Brain pericyte (primary cell): ENCODE measurements around the gene DNAH1.

Experiments used
- DNase-seq: peaks from one replicate; pipeline ENCODE4 v3.0.0-alpha.2; 2012; ENCODE audit warnings: low read depth, low spot score

DNAH1 gene

DNA sequence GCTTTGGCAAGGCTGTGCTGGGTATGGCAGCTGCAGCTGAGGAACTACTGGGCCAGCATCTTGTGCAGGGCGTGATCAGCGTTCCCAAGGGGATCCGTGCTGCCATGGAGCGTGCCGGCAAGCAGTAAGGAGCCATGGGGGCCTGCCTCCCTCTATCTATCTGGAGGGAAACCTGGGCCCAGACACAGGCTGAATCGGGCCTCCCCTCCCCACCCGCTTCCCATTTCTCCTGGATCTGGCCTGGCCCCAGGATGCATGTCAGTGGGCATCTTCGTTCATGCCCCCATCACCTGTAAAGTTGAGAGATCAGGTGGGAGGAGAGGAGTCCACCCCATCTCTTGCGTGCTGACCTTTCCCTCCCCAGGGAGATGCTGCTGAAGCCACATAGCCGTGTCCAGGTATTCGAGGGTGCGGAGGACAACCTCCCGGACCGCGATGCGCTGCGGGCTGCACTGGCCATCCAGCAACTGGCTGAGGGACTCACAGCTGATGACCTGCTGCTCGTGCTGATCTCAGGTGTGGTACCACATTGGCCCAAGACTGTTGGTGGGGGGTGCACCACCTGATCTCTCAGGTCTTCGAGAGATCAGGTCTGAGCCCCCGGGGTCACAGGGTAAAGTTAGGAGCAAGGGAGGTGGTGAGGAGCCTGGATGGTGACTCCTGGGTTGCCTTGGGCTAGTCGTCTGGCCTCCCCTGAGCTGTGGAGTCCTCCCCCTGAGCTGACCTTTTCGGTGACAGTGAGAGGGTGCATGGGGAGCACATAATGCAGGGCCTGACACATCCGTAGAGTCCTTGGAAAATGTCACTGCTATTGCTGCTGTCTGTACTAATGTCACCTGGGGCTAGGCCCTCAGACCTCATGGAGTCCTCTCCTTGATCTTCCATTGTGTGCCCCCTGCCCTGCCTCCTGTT is 25.3 kb upstream of the DNAH1 start:
- DNase-seq = no peak

DNA sequence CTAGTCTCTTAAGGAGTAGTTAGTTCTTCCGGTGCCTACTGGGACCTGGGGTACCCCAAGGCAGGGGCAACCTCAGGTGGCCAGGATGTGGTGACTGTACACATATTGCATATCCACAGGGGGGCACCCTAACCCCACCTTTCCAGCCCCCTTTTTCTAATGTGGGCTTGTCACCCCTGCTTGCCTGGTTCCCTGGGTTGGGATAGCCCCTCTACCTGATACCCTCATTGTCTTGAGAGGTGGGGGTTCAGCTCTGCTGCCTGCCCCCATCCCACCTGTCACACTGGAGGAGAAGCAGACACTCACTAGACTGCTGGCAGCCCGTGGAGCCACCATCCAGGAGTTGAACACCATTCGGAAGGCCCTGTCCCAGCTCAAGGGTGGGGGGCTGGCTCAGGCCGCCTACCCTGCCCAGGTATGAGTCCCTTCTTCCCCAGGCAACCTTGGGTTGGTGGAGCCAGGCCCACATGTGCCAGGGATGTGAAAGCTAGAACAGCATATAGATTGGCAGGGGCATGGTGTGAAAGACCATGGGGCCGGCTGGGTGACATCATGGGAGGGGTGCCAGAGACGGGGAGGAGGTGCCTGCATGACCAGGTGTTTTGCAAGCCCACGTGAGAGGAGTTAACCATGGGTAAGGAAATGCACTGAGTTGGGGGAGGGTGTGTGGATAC is 24.5 kb upstream of the DNAH1 start:
- no peak for DNase-seq

DNA sequence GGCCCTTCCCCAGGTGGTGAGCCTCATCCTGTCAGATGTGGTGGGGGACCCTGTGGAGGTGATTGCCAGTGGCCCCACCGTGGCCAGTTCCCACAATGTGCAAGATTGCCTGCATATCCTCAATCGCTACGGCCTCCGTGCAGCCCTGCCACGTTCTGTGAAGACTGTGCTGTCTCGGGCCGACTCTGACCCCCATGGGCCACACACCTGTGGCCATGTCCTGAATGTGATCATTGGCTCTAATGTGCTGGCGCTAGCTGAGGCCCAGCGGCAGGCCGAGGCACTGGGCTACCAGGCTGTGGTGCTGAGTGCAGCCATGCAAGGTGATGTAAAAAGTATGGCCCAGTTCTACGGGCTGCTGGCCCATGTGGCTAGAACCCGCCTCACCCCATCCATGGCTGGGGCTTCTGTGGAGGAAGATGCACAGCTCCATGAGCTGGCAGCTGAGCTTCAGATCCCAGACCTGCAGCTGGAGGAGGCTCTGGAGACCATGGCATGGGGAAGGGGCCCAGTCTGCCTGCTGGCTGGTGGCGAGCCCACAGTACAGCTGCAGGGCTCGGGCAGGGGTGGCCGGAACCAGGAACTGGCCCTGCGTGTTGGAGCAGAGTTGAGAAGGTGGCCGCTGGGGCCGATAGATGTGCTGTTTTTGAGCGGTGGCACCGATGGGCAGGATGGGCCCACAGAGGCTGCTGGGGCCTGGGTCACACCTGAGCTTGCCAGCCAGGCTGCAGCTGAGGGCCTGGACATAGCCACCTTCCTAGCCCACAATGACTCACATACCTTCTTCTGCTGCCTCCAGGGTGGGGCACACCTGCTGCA is 23.7 kb upstream of the DNAH1 start:
- no peak for DNase-seq

DNA sequence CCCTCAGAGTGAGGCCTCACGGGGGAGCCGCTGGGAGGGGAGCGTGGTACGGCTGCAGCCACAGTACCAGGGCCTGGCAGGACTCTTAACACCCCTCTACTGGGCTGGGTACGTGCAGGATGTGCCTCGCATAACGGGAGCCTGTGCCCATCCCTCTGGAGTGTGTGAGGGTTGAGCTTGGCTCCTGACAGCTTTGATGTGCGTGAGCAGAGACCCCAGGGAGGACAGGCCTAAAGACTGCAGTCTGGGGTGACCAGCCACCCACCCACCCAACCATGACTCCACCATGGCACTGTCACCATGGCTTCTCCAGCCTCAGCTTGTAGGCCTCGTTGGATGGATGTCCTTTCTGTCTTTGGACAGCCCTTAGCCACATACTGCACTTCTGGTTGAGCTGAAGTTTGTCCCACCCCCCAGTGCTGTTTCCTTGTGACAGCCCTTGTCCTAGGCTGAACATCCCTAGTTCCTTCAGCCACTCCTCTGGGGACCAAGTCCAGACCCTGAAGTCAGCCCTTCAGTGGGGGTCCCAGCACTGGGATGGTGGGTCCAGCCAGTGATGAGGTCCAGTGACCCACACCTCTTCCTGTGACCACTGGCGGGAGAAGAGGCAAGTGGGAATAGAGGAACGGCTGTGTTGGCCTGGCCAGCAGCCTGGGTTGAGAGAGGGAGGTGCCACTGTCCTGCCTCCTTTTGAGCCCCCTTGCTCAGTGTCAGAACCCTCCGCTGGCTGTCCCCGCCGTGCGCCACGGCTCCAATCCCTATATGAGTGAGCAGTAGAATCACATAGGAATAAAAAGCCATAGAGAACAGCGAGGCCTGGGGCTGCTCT is 22.4 kb upstream of the DNAH1 start:
- DNase-seq = no peak

DNA sequence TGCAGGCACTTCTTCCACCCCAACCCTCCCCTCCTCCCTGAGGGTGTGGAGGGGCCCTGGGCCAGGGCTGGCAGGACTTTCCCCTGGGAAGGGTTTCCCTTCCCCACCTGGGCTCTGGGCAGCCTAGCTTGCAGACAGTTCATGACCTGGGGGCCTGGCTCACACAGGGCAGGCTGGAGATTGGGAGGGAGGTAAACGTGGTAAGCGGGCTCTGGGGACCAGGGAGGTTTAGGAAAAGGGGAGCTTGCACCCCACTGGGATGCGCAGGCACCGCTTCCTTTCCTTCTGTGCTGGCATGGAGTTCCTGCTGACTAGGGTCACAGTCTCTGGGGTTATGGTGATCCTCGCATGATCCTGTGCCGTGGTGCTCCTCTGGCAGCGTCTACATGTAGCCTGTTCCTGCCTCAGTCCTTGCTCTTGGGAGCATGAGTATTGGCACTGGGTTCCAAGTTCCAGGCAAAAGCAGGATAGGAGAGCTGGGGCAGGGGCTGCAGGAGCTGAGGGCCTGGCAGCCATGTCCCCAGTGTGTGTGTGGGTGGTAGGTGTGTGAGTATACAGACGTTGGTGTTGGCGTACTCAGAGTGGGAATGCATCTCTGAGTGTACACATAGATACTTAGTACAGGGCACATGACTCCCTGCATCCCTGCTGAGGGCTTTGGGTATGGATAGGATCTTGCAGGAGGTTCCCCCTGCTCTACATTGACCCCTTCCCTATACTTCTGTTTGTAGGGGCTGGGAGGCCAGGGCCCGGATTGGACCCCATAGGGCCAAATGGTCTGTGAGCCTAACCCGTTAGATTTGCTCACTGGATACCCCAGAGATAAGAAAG is 21.6 kb upstream of the DNAH1 start:
- DNase-seq = no peak

DNA sequence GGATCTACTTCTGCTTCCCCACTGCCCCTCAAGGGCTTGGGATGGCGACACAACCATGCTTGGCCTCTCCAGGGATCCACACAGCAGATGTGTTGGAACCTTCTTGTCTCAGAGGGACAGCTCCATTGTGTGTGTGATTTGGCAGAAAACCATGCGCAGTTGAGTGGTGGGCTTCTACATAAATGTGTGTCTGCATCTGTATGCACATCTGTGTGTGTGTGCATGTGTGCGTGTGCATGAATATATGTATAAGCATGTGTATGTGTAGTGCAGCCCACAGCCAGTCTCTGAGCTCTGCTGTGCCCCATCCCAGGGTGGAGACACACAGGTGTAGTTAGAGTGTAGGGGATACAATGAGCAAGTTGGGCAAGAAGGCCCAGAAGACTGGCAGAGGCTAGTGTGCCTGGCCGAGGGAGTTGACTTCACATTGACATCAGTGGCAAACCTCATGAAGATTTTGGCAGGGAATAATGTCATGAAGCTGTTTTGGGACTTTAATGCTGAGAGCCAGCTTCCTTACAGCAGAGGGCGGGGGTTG is 20.4 kb upstream of the DNAH1 start:
- no peak for DNase-seq

DNA sequence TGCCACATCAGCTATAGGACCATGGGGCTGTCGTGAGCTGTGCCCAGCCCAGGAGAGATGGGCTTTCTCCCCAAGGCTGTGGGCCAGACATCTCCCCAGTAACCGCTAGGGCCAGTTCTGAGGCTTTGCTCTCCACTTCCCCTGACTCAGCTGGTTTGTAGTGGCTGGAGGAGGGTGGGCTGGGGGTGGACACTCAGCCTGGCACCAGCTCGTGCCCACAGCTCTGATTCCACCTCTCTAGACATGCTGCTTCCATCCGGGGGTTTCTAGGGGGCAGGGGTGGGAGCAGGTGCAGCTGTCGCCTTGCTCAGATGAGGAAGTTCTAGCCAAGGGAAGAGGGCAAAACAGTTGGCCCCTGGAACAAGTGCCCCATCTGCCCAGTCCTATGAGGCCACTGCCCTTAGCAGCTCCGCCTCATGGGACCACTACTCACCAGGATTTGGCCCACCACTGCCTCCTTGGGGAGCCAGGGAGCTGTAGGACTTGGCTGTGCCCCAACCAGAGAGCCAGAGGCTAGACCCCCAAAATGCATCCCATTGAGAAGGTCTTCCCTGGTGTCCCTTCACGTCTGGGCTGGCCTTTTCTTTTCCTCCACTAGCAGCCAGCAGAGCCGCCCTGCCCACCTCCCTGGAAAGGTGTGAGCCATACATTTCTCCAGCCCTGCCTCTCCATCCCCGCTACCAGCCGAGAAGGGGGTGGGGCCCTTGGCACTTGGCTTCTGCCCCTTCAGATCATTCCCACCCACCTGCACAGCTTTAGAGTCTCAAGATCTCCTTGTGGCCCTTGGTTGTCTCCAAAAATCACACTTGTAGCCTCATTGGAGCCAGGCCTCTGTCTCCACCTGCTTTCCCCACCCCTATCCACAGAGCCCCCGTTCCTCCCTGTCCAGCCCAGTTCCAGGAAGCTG is 18.6 kb upstream of the DNAH1 start:
- no peak for DNase-seq

DNA sequence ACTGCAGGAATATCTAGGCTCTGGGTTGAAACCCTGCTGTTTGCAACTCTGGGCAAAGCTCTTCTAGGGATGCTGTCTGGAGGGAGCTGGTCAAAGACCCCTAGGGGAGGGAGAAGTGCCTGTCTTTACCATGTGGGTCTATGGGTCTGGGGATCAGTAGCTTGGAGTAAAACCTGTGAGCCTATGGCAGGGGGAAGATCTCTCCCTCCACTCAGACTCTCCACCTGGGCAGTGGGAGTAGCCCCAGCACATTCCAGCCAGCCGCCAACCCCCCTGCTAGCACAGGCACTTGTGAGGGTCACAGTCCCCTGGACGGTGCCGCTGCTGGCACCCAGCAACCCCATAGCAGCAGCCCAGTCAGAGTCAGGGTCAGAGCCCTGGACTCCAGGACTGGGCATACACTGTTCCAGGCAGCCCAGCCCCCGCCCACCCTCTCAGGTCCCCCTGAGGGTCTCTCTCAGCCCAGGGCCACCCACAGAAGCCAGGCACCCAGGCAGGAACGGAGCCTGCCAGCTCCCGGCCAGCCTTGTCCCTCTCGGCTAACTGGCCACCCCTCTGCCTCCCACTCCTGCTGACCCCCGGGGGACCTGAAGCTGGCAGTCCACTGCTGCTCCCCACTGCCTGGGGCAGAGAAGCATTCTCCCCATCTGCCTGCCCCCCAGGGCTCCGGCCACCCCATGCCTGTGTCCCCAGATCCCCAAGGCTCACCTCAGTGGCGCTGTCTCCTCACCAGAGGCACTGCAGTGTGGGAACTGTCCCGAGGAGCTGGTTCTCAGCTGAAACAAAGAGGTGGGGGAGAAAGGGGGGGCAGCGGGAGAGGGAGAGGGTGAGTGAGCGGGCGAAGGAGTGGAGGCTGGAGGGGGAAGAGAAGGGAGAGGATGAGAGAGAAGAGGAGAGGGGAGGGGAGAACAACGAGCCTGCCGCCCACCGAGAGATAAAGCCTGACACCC is 17.7 kb upstream of the DNAH1 start:
- no peak for DNase-seq

DNA sequence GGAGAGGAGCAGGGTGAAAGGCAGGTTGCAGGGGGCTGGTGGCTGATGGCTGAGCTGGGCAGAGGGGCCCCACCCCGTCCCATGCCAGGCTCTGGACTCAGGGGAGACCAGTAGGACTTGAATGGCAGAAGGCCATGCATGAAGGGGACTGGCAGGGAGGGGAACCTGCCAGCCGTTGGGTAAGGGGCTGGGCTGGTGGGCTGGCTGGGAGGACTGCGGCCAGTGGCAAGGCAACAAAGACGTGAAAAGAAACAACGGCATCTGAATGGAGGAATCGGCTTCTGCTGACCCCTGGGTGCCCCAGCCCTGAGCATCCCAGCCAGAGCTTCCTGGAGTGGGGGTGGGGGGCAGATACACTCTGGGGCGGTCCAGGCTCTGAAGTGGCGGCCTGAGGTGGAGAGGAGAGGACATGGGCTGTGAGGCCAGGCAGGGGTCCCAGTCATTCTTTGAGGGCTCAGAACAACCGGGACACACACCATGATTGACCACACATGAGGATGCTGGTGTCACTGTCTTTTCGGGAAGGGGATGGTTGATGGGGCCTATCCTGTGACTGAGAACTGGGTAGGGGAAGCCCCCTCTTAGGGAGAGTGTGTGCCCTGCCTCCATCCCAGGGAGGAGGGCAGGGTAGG is 16.8 kb upstream of the DNAH1 start:
- DNase-seq = no peak

DNA sequence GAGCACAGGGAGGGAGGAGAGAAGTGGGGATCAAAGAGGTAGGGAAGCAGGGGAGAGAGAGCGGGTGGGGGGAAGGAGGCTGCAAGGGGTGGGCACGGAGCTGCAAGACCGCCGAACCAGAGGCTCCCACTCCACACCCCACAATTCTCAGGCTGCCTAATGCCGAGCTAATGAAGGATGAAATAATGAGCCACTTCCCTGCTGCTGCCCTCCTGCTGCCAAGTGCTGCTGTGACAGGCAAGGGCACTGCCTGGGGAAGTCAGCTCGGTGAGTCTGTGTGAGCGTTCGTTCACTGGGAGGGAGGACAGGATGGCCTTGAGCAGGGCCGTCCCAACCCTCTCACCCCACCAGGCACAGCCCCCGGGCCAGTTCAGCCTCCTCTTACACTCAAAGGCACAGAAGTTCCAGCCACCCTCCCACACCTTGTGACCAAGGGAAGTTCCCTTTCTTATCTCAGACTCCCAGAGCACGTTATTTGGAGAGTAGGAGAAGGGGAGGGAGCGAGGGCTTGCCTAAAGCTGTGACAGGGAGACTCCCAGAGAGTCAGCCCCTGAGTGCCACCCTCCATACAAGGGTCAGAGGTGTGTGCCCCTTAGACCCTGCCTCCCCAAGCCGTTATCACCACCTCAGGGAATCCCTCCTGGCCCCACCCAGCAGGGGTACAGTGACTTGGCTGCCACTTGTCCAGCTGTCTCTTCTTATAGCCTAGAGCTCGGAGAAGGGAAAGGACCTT is 16.1 kb upstream of the DNAH1 start:
- no peak for DNase-seq

DNA sequence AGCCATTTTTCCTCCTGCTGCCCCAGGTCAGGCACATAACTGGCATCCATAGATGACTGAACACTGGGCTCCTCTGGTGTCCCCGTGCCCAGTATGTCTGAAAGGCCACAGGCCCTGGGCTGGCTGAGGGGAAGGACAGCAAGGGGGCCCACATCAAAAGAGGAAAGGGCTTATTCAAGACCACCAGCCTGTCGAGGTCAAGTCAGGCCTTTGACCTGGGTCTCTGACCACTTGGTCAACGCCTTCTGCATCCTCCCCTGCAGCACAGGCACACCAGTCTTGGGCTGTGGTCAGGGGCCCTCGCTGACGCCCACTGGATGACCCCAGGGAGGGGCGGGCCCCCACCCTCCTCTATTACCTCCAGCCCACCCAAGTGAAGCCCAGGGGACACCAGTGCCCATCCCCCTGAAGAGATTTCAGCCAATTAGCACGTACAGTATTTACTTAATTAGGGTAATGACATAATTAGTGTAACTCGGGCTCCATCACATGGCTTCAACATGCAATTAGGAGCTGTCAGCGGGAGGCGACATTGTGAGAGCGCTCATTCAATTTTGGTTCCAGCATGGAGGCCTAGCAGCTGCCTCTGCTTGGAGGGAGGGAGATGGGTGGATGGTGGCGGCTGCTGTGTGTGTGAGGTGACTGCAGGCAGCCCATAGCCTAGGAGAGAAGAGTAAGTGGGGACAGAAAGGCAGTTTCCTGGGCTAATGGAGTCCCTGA is 13.5 kb upstream of the DNAH1 start:
- no peak for DNase-seq

DNA sequence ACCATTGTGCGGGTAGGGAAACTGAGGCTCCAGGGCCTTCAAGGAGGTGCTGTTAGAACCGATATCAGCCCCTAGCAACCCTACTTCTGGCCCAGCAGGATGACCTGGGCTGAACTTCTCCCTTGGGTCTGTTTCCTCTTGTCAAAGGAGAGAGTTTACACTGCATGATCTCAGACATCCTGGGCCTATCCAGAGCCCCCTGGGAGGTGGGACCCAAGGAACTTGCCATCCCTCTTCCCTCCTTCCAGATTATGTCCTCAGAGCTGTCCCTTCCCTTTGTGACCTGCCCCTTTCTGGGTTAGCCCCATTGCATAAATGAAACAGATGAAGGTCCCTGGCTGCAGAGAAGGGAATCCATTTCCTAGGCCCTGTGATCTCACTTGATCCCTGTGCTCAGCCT is 12.3 kb upstream of the DNAH1 start:
- no peak for DNase-seq

DNA sequence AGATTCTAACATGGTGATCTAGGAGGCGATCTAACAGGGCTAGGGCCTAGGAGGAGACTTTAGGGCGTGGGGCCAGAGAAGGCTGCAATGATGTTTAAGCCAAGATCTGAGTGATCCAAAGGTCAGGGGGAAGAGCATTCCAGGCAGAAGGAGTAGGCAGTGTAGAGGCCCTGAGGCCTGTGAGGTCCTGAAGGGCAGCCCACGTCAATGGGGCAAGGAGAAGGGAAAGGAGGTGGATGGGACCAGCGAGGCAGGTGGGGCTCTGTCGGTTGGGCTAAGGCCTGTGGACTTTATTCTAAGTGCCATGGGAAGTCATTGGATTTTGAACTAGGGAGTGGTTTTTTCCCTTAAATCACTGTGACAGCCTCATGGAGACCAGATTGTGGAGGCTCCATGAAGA is 10.2 kb upstream of the DNAH1 start:
- DNase-seq = no peak

DNA sequence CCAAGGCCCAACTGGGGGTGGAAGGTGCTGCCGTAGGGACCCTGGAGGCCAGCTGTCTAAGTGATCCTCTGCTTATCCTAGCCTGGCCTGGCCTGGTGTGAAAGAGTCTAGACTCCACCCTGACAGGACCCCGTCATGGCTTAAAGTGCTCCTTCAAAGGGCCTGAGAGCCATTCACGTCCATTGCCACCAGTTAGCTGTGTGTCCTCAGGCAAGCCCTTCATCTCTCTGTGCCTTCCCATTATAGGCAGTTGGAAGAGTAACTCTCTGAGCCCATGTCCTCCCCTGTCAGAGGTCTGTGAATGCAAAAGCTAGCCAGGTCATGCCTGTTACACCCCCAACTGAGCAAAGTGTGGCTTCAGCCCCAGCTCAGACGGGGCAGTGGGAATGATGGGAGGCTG is 9.1 kb upstream of the DNAH1 start:
- DNase-seq = no peak

DNA sequence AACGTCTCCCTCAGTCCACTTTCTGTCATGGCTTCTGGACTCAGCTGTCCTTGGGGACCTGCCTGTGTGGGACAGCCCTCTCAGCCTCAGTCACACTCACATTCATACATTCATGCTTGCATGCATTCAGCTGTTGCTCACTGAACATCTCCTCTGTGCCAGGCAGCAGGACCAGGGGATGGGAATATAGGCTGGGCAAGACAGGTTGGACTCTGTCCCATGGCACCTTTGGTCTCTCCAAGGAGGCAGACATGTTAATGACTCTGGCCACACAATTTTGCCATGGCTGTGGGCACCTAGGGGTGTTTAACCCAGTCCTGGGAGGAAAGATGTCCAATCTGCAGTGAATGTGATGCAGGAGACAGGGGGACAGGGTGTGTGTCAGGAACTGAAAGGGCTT is 7.8 kb upstream of the DNAH1 start:
- no peak for DNase-seq

DNA sequence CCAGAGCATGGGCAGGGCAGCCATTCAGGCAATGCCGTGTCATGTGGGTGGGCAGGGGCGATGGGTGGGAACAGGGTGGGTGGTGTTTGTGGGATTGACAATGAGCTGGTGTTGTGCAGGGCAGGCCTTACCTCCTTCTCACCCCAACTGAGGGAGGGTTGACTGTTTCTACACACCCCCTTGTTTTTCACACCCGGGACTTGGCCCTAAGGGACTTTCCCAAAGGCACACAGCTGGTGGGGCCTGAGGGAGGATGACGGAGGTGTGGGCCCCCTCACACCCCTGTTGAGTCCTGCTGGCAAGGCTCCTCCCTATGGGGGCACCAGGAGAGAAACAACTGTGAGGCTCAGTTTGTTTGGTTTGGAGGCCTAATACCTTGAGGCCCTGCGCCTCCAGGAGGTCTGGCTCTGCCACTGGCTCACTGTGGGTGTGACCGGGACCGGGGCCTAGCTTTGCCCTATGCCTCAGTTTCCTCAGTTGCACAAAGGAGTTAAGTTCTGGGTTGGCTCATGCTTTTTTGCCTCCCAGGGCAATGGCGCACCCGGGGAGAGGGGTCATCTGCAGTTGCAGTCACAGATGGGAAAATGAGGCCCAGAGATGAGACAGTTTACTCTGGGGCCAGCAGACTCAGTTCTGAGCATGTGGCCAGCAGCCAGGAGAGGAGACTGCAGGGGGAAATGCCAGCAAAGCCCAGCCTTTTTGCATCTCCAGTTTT is 5.1 kb upstream of the DNAH1 start:
- DNase-seq = no peak
